Esophagus squamous epithelium (tissue), 5 donors: Measurements from ENCODE around the gene SKAP1. TPM values are rescaled to one million over a fixed set of nuclear protein-coding genes. Genes with fewer than 3 reads are reported as not detected.

Source experiments
- DNase-seq: peaks from one replicate; lab custom pipeline; 2025; lab: John Stamatoyannopoulos, UW
- H3K27ac ChIP-seq, 4 donors: fragments of 200-600 bp; sonication (generic); one replicate each; pipeline ENCODE4 v1.5.1; 2016 to 2019; ENCODE audit warnings: mild to moderate bottlenecking in 1 of 4
- H3K27me3 ChIP-seq, 4 donors: fragments of 200-600 bp; sonication (generic); 1 replicate in 3 of 4; 2 replicates in 1 of 4; pipeline versions ENCODE4 v1.5.1 to v1.6.0; 2017 to 2021; ENCODE audit warnings: antibody characterized with exemption in 1 of 4
- H3K36me3 ChIP-seq, 3 donors: fragments of 200-600 bp; sonication (generic); one replicate each; pipeline ENCODE4 v1.5.1; 2016 to 2019
- H3K4me1 ChIP-seq, 3 donors: fragments of 200-600 bp; sonication (generic); one replicate each; pipeline ENCODE4 v1.5.1; 2017 to 2019
- H3K4me3 ChIP-seq, 4 donors: fragments of 200-600 bp; sonication (generic); 1 replicate in 3 of 4; 2 replicates in 1 of 4; pipeline ENCODE4 v1.5.1; 2016 to 2019; ENCODE audit warnings: mild to moderate bottlenecking in 2 of 4, moderate library complexity in 1 of 4
- H3K9me3 ChIP-seq, 3 donors: fragments of 200-600 bp; sonication (generic); one replicate each; pipeline ENCODE4 v1.5.1; 2016 to 2019
- CTCF ChIP-seq, 6 experiments: fragments of 450-650 bp in 4 of 6; fragments of 200-600 bp in 2 of 6; sonication (generic) in 2 of 6; IDR thresholded peaks; one replicate each; pipeline ENCODE4 v1.5.1; 2016 to 2019; ENCODE audit warnings: antibody characterized with exemption in 6 of 6, mild to moderate bottlenecking in 4 of 6, moderate library complexity in 4 of 6
- POLR2A ChIP-seq, 4 donors: fragments of 450-650 bp; IDR thresholded peaks; one replicate each; pipeline ENCODE4 v1.6.1; 2017; ENCODE audit warnings: antibody characterized with exemption in 4 of 4, mild to moderate bottlenecking in 4 of 4, moderate library complexity in 3 of 4
- WGBS, 2 donors: methylation state at CpG; one replicate each; pipeline ENCODE4 v1.1.5; 2018; 5-methylcytosine and 5-hydroxymethylcytosine counted together
- intact Hi-C: fragments of 100-400 bp; cut with DNase I; formaldehyde crosslinking; loops from one replicate; pipeline ENCODE4 v1.15.0; 2022
- total RNA-seq, 4 donors: library from RNA; depleted of rRNA; stranded (reverse); fragments of >200 nt; gene quantifications; one replicate each; pipeline ENCODE4 v1.1.0, GENCODE V29; 2016
- donor health status: DM: yes; HTN: yes; CAD: no.

Gene SKAP1
- total RNA-seq, 4 donors from 2014 or later: 0.83 to 5.1 (median 3.4) TPM; not detected in 1

GRCh38 chr17:48310748-48311213, 119.2 kb downstream of the SKAP1 start:
- WGBS, 2 donors: 28 to 34% methylated on average over 12 to 13 of the region's 16 CpGs
- Histone ChIP-seq H3K27ac (no peak overlapping the region), H3K4me1 (no peaks in the 10 kb centered on the region), H3K9me3 (no peaks in the 10 kb centered on the region), H3K27me3 (peaks cover 5 to 100% (median 8%) of the 10 kb centered on the region in 4 donors), H3K36me3 (no peaks in the 10 kb centered on the region), H3K4me3 (no peak overlapping the region)
- no peak for DNase-seq
- intact Hi-C loops: no loop called here
- TF ChIP-seq POLR2A (IDR thresholded peaks at IDR 0.05): no peak
- TF ChIP-seq CTCF (IDR thresholded peaks at IDR 0.05): no peak

- intact Hi-C loops: no loop called here
- Histone ChIP-seq H3K36me3 (no peaks in the 10 kb centered on the region), H3K27ac (no peak overlapping the region), H3K27me3 (peaks cover 5 to 100% (median 8%) of the 10 kb centered on the region in 4 donors), H3K9me3 (no peaks in the 10 kb centered on the region), H3K4me1 (no peaks in the 10 kb centered on the region), H3K4me3 (no peak overlapping the region)
- TF ChIP-seq POLR2A (IDR thresholded peaks at IDR 0.05) (no peak), CTCF (IDR thresholded peaks at IDR 0.05) (no peak)
- DNase-seq: no peak
- WGBS, 2 donors: 42 to 58% methylated on average over 1 of the region's 1 CpG
Observed at GRCh38 chr17:48308581-48308980, 121.4 kb downstream of the SKAP1 start.

GRCh38 chr17:48307814-48308411, 122.1 kb downstream of the SKAP1 start:
- H3K9me3 ChIP-seq: no peaks in the 10 kb centered on the region
- H3K36me3 ChIP-seq: no peaks in the 10 kb centered on the region
- TF ChIP-seq CTCF (IDR thresholded peaks at IDR 0.05): peak; percentile 21 to 76 (median 68)
- no peak for TF ChIP-seq POLR2A (IDR thresholded peaks at IDR 0.05)
- H3K4me3 ChIP-seq: no peak overlapping the region
- intact Hi-C loops: no loop called here
- DNase-seq: no peak
- peaks cover 2 to 100% (median 4%) of the 10 kb centered on the region in 4 donors for H3K27me3 ChIP-seq
- H3K27ac ChIP-seq: no peak overlapping the region
- H3K4me1 ChIP-seq: no peaks in the 10 kb centered on the region
- 15 to 19% methylated on average over 4 of the region's 4 CpGs for WGBS, 2 donors

- 66 to 69% methylated on average over 4 of the region's 4 CpGs for WGBS, 2 donors
- no peak for DNase-seq
- no peaks in the 10 kb centered on the region for H3K36me3 ChIP-seq
- H3K9me3 ChIP-seq: no peaks in the 10 kb centered on the region
- TF ChIP-seq CTCF (IDR thresholded peaks at IDR 0.05) (no peak), POLR2A (IDR thresholded peaks at IDR 0.05) (no peak)
- H3K4me3 ChIP-seq: no peak overlapping the region
- H3K27me3 ChIP-seq: peaks cover 2 to 99% (median 4%) of the 10 kb centered on the region in 4 donors
- intact Hi-C loops: no loop called here
- H3K4me1 ChIP-seq: no peaks in the 10 kb centered on the region
- H3K27ac ChIP-seq: no peak overlapping the region
Observed at GRCh38 chr17:48307255-48307654, 122.8 kb downstream of the SKAP1 start.

GRCh38 chr17:48301002-48301401, 129.0 kb downstream of the SKAP1 start:
- peaks cover 0 to 97% (median 0%) of the 10 kb centered on the region in 4 donors for H3K27me3 ChIP-seq

More at GRCh38 chr17:48301002-48301401, 129.0 kb downstream of the SKAP1 start:
- intact Hi-C loops: no loop called here
- TF ChIP-seq POLR2A (IDR thresholded peaks at IDR 0.05) (no peak), CTCF (IDR thresholded peaks at IDR 0.05) (no peak)
- Histone ChIP-seq H3K36me3 (no peaks in the 10 kb centered on the region), H3K27ac (no peak overlapping the region), H3K4me3 (no peak overlapping the region), H3K4me1 (no peaks in the 10 kb centered on the region), H3K9me3 (no peaks in the 10 kb centered on the region)
- DNase-seq: no peak
